Measurements from ENCODE around the gene ARHGEF2. TPM values are rescaled to one million over a fixed set of nuclear protein-coding genes. Genes with fewer than 3 reads are reported as not detected.

ARHGEF2 gene
- total and polyA plus RNA-seq, 11 donors, result 23.9 to 98.6 (median 57.0) TPM

DNA sequence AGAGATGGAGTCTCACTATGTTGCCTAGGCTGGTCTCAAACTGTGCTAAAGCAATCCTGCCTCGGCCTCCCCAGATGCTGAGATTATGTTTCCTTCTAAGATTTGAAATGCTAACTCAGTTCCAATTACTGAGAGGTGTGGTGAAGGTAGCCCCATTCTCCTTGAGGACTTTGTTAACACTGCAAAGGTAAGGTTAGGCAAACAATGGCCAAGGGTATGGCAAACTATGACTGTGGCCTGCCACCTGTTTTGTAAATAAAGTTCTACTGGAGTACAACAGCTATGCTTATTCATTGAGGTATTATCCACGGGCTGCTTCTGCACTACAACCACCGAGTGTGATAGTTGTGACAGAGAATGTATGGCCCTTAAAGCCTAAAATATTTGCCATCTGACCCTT, 57.6 kb downstream of the ARHGEF2 start:
- WGBS, 4 donors, result 91 to 97% (median 95%) methylated on average over 3 of the region's 3 CpGs
- no peak for DNase-seq
- intact Hi-C loops (cut with DNase I), result no loop called here
- TF ChIP-seq, protein P1, sequence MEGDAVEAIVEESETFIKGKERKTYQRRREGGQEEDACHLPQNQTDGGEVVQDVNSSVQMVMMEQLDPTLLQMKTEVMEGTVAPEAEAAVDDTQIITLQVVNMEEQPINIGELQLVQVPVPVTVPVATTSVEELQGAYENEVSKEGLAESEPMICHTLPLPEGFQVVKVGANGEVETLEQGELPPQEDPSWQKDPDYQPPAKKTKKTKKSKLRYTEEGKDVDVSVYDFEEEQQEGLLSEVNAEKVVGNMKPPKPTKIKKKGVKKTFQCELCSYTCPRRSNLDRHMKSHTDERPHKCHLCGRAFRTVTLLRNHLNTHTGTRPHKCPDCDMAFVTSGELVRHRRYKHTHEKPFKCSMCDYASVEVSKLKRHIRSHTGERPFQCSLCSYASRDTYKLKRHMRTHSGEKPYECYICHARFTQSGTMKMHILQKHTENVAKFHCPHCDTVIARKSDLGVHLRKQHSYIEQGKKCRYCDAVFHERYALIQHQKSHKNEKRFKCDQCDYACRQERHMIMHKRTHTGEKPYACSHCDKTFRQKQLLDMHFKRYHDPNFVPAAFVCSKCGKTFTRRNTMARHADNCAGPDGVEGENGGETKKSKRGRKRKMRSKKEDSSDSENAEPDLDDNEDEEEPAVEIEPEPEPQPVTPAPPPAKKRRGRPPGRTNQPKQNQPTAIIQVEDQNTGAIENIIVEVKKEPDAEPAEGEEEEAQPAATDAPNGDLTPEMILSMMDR (IDR thresholded peaks at IDR 0.05), result no peak
- no peak for TF ChIP-seq POLR2A (IDR thresholded peaks at IDR 0.05)
- no peak overlapping the region for H3K4me3 ChIP-seq
- H3K27me3 ChIP-seq, result no peaks in the 10 kb centered on the region
- no peak overlapping the region for H3K27ac ChIP-seq
- peaks cover 10 to 100% (median 99%) of the 10 kb centered on the region in 9 donors for H3K36me3 ChIP-seq
- no peaks in the 10 kb centered on the region for H3K9me3 ChIP-seq
- H3K4me1 ChIP-seq, result no peaks in the 10 kb centered on the region
- no peak for ATAC-seq

DNA sequence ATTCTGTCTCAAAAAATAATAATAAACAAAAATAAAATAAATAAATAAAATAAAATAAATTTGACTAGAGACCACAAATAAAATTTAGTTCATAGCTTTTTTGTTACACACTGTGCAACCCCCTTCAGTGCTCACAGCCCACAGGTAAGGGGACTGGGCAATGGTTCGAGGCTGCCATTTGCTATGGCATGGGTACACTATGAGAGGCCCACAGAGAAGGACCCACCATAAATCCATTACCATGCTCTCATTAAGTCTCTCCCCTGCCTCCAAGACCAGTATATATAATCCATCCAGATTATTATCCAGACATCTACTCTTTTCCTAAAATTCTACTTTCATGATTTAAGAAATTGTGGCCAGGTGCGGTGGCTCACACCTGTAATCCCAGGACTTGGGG, 58.5 kb downstream of the ARHGEF2 start:
- intact Hi-C loops (cut with DNase I), result loop anchor here in 1 of 10 donors (10.0 kb wide), 1 partner anchor 395 kb away; no protein-coding TSS in a partner anchor
- no peaks in the 10 kb centered on the region for H3K9me3 ChIP-seq
- 94 to 100% (median 99%) methylated on average over 2 of the region's 2 CpGs for WGBS, 4 donors
- TF ChIP-seq, protein P1 (IDR thresholded peaks at IDR 0.05), result no peak
- TF ChIP-seq POLR2A (IDR thresholded peaks at IDR 0.05), result no peak
- ATAC-seq, result no peak
- H3K4me3 ChIP-seq, result no peak overlapping the region
- H3K4me1 ChIP-seq, result no peaks in the 10 kb centered on the region
- no peak overlapping the region for H3K27ac ChIP-seq
- no peaks in the 10 kb centered on the region for H3K27me3 ChIP-seq
- DNase-seq, result no peak
- H3K36me3 ChIP-seq, result peaks cover 10 to 100% (median 99%) of the 10 kb centered on the region in 9 donors

DNA sequence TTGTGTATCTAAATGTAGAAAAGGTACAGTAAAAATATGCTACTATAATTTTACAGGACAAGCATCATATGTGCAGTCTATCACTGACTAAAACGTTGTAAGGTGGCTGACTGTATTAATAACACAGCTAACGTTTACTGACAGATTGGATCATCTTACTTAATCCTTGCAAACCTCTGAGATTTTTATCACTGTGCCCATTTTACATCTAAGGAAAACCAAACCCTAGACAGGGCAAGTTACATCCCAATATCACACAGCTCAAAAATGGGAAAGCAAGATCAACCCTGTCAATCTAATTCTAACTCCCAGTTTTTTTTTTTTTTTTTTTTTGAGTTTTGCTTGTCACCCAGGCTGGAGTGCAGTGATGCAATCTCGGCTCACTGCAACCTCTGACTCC, 59.7 kb downstream of the ARHGEF2 start:
- TF ChIP-seq POLR2A (IDR thresholded peaks at IDR 0.05), result no peak
- TF ChIP-seq, protein P1 (IDR thresholded peaks at IDR 0.05), result no peak
- Histone ChIP-seq H3K27ac (no peak overlapping the region), H3K9me3 (no peaks in the 10 kb centered on the region), H3K4me3 (no peak overlapping the region), H3K36me3 (peaks cover 7 to 100% (median 99%) of the 10 kb centered on the region in 9 donors), H3K27me3 (no peaks in the 10 kb centered on the region), H3K4me1 (no peaks in the 10 kb centered on the region)
- ATAC-seq (no peak), DNase-seq (no peak)
- WGBS, 4 donors, result 73 to 77% (median 74%) methylated on average over 3 of the region's 3 CpGs
- intact Hi-C loops (cut with DNase I), result loop anchor here in 1 of 10 donors (10.0 kb wide), 1 partner anchor 396 kb away; no protein-coding TSS in a partner anchor

DNA sequence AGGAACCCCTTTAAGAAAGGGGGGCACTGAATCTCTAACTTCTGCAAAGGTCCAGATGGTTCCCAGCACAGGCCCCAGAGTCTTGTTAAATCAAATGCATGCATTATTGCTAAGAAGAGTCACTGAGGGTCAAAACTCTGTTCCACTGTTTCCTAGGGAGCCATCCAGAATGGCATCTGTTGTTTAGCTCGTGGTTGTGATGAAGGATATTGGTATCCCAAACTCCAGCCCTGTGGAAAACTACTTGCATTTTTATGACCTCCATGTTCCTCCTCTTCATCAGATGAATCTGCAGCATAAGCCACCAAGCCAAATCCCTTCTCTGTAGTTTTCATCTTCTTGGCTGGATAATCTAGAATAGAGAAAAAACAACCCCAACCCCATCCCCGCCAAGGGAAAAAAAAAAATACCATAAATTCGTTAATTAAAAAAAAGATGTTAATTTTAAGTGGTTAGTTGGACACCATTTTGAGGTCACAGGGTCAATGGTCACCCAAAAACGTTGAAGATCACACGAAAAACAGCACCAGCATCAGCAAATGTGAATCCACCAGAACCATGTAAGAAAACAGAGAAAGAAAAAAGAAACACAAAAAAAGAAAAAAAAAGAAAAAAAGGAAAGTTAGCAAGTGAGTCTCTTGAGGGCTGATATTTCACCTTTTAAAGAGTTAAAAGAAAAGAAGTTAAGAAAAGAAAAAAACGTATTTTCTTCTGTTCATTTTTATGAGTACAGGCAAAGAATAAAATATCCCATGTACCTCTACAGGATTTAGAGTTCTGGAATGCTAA, 64.2 kb downstream of the ARHGEF2 start:
- Histone ChIP-seq H3K27me3 (no peaks in the 10 kb centered on the region), H3K4me1 (peaks cover 0 to 20% (median 10%) of the 10 kb centered on the region in 12 donors), H3K36me3 (peaks cover 0 to 85% (median 81%) of the 10 kb centered on the region in 9 donors), H3K4me3 (no peak overlapping the region), H3K9me3 (no peaks in the 10 kb centered on the region), H3K27ac (no peak overlapping the region)
- ATAC-seq (no peak), DNase-seq (no peak)
- no peak for TF ChIP-seq POLR2A (IDR thresholded peaks at IDR 0.05)
- TF ChIP-seq, protein P1 (IDR thresholded peaks at IDR 0.05), result no peak
- WGBS, 4 donors, result 75 to 78% (median 77%) methylated on average over 6 of the region's 6 CpGs
- intact Hi-C loops (cut with DNase I), result loop anchor here in 4 of 10 donors (5.0 to 10.0 kb wide), 3 partner anchors 52 to 401 kb away; partner anchors contain the start of genes GON4L (in 1 of the 4) and SYT11 (in 1 of the 4)
